Liver (tissue), 9 donors: Measurements from ENCODE around the gene OCSTAMP. TPM values are rescaled to one million over a fixed set of nuclear protein-coding genes. Genes with fewer than 3 reads are reported as not detected.

Experiments used
- DNase-seq: peaks from one replicate; pipeline ENCODE4 v3.0.0-alpha.2; 2017; ENCODE audit warnings: low spot score
- H3K27ac ChIP-seq, 2 donors: one replicate each; pipeline ENCODE4 v1.7.0; 2013; ENCODE audit warnings: inconsistent platforms in 2 of 2, low read length in 2 of 2, control low read depth in 1 of 2, low read depth in 1 of 2, mild to moderate bottlenecking in 1 of 2
- H3K27me3 ChIP-seq, 4 donors: one replicate each; pipeline versions ENCODE4 v1.6.1 to v1.7.0; 2013; ENCODE audit warnings: low read length in 3 of 4, inconsistent platforms in 1 of 4, mild to moderate bottlenecking in 1 of 4, moderate library complexity in 1 of 4; ENCODE audit not compliant: control insufficient read depth in 4 of 4, insufficient read depth in 4 of 4
- H3K36me3 ChIP-seq, 4 donors: one replicate each; pipeline versions ENCODE4 v1.6.1 to v1.7.0; 2013; ENCODE audit warnings: low read length in 3 of 4, mild to moderate bottlenecking in 3 of 4, low read depth in 1 of 4, moderate library complexity in 1 of 4; ENCODE audit not compliant: control insufficient read depth in 4 of 4, insufficient read depth in 3 of 4
- H3K4me1 ChIP-seq, 4 donors: one replicate each; pipeline versions ENCODE4 v1.6.1 to v1.7.0; 2013; ENCODE audit warnings: low read length in 3 of 4, mild to moderate bottlenecking in 3 of 4, moderate library complexity in 1 of 4; ENCODE audit not compliant: control insufficient read depth in 4 of 4, insufficient read depth in 4 of 4
- H3K4me3 ChIP-seq, 3 donors: one replicate each; pipeline versions ENCODE4 v1.6.1 to v1.7.0; 2013; ENCODE audit warnings: low read length in 3 of 3, control low read depth in 1 of 3, low read depth in 1 of 3, mild to moderate bottlenecking in 1 of 3
- H3K9ac ChIP-seq, 2 donors: one replicate each; pipeline ENCODE4 v1.7.0; 2013; ENCODE audit warnings: low read length in 2 of 2, mild to moderate bottlenecking in 2 of 2, moderate library complexity in 2 of 2, control low read depth in 1 of 2, low read depth in 1 of 2
- H3K9me3 ChIP-seq, 4 donors: one replicate each; pipeline versions ENCODE4 v1.6.1 to v1.7.0; 2013; ENCODE audit warnings: low read length in 3 of 4; ENCODE audit not compliant: control insufficient read depth in 4 of 4
- EGR1 ChIP-seq, 2 donors: IDR thresholded peaks; 2 replicates each; pipeline ENCODE4 v1.6.1; 2016 to 2018; ENCODE audit warnings: antibody characterized with exemption in 2 of 2, low read depth in 2 of 2
- FOXA1 ChIP-seq: IDR thresholded peaks from 2 replicates; pipeline ENCODE4 v1.6.1; 2016; ENCODE audit warnings: antibody characterized with exemption
- FOXA2 ChIP-seq: IDR thresholded peaks from 2 replicates; pipeline ENCODE4 v1.6.1; 2016; ENCODE audit warnings: antibody characterized with exemption
- GABPA ChIP-seq, 2 donors: IDR thresholded peaks in 1 of 2; conservative IDR thresholded peaks in 1 of 2; 2 replicates each; pipeline ENCODE4 v1.6.1; 2016; ENCODE audit warnings: antibody characterized with exemption in 2 of 2, mild to moderate bottlenecking in 1 of 2, moderate library complexity in 1 of 2
- HNF4A ChIP-seq, 2 donors: conservative IDR thresholded peaks; 2 replicates each; pipeline ENCODE4 v1.6.1; 2016; ENCODE audit warnings: antibody characterized with exemption in 2 of 2, mild to moderate bottlenecking in 2 of 2
- HNF4G ChIP-seq: IDR thresholded peaks from 2 replicates; pipeline ENCODE4 v1.6.1; 2016; ENCODE audit warnings: antibody characterized with exemption
- JUND ChIP-seq, 2 donors: IDR thresholded peaks; 2 replicates each; pipeline ENCODE4 v1.6.1; 2016; ENCODE audit warnings: antibody characterized with exemption in 2 of 2
- NR2F2 ChIP-seq: IDR thresholded peaks from 2 replicates; pipeline ENCODE4 v1.6.1; 2016; ENCODE audit warnings: antibody characterized with exemption
- RAD21 ChIP-seq, 2 donors: IDR thresholded peaks; 2 replicates each; pipeline ENCODE4 v1.6.1; 2016; ENCODE audit warnings: antibody characterized with exemption in 2 of 2, mild to moderate bottlenecking in 2 of 2
- RXRA ChIP-seq, 2 donors: IDR thresholded peaks; 2 replicates each; pipeline ENCODE4 v1.6.1; 2017 to 2018; ENCODE audit warnings: antibody characterized with exemption in 2 of 2, mild to moderate bottlenecking in 1 of 2
- SP1 ChIP-seq: IDR thresholded peaks from 2 replicates; pipeline ENCODE4 v1.6.1; 2018; ENCODE audit warnings: antibody characterized with exemption, mild to moderate bottlenecking
- TAF1 ChIP-seq: conservative IDR thresholded peaks from 2 replicates; pipeline ENCODE4 v1.6.1; 2016; ENCODE audit warnings: antibody characterized with exemption, mild to moderate bottlenecking
- YY1 ChIP-seq: IDR thresholded peaks from 2 replicates; pipeline ENCODE4 v1.6.1; 2016; ENCODE audit warnings: antibody characterized with exemption, mild to moderate bottlenecking
- ZBTB33 ChIP-seq: IDR thresholded peaks from 2 replicates; pipeline ENCODE4 v1.6.1; 2016; ENCODE audit warnings: antibody characterized with exemption
- WGBS: extraction: QIAGEN DNeasy Blood & Tissue Kit; methylation state at CpG from one replicate; pipeline ENCODE4 v1.1.7; 2013; 5-methylcytosine and 5-hydroxymethylcytosine counted together
- polyA plus RNA-seq, 2 donors: library from polyadenylated mRNA; stranded (reverse) in 1 of 2; unstranded in 1 of 2; fragments of 200-250 nt in 1 of 2; fragments of >200 nt in 1 of 2; fragmentation: Nextera tagmentation in 1 of 2; extraction: Ambion mirVana in 1 of 2; gene quantifications; one replicate each; pipeline versions ENCODE4 v1.2.1 to v1.2.3, GENCODE V29; 2013 to 2015
- total RNA-seq, 2 donors: library from RNA; depleted of rRNA; stranded (reverse); fragments of >200 nt; gene quantifications; one replicate each; pipeline ENCODE4 v1.2.3, GENCODE V29; 2014
- TF ChIP-seq, protein P1 (sequence below): IDR thresholded peaks from 2 replicates; pipeline ENCODE4 v1.6.1; 2016; ENCODE audit warnings: antibody characterized with exemption
- TF ChIP-seq, protein P2 (sequence below): IDR thresholded peaks from 2 replicates; pipeline ENCODE4 v1.6.1; 2016; ENCODE audit warnings: antibody characterized with exemption
- TF ChIP-seq, protein P3 (sequence below): fragments of 150-350 bp; IDR thresholded peaks from 2 replicates; pipeline ENCODE4 v1.5.1; 2017; ENCODE audit warnings: improper control_type of control experiment, low read depth, low read length; ENCODE audit not compliant: missing input control
- TF ChIP-seq, protein P4 (sequence below): IDR thresholded peaks from 2 replicates; pipeline ENCODE4 v1.6.1; 2016; ENCODE audit warnings: antibody characterized with exemption, mild to moderate bottlenecking
- donor health status: healthy.
- donor health status: healthy.
- donor health status: healthy.
- donor health status: healthy.
- donor health status: healthy.

OCSTAMP gene
- total and polyA plus RNA-seq, 4 donors = not detected

- TF ChIP-seq GABPA (IDR thresholded peaks at IDR 0.05 in 1 of 2, conservative IDR thresholded peaks at IDR 0.05 in 1 of 2) (no peak), TAF1 (no peak), EGR1 (IDR thresholded peaks at IDR 0.05; ENCODE audit: low read depth in 2 of 2) (no peak), SP1 (peak; percentile 25), YY1 (no peak), JUND (IDR thresholded peaks at IDR 0.05) (no peak), RXRA (IDR thresholded peaks at IDR 0.05) (peak in 1 of 2 donors; percentile 42), RAD21 (IDR thresholded peaks at IDR 0.05) (peak; percentile 38 to 58), ZBTB33 (no peak), NR2F2 (no peak), HNF4G (no peak), FOXA1 (no peak), FOXA2 (no peak), HNF4A (conservative IDR thresholded peaks at IDR 0.05) (peak; percentile 4 to 29)
- TF ChIP-seq, protein P1, sequence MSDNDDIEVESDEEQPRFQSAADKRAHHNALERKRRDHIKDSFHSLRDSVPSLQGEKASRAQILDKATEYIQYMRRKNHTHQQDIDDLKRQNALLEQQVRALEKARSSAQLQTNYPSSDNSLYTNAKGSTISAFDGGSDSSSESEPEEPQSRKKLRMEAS = no peak
- TF ChIP-seq, protein P2, sequence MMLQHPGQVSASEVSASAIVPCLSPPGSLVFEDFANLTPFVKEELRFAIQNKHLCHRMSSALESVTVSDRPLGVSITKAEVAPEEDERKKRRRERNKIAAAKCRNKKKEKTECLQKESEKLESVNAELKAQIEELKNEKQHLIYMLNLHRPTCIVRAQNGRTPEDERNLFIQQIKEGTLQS = no peak
- TF ChIP-seq, protein P3, sequence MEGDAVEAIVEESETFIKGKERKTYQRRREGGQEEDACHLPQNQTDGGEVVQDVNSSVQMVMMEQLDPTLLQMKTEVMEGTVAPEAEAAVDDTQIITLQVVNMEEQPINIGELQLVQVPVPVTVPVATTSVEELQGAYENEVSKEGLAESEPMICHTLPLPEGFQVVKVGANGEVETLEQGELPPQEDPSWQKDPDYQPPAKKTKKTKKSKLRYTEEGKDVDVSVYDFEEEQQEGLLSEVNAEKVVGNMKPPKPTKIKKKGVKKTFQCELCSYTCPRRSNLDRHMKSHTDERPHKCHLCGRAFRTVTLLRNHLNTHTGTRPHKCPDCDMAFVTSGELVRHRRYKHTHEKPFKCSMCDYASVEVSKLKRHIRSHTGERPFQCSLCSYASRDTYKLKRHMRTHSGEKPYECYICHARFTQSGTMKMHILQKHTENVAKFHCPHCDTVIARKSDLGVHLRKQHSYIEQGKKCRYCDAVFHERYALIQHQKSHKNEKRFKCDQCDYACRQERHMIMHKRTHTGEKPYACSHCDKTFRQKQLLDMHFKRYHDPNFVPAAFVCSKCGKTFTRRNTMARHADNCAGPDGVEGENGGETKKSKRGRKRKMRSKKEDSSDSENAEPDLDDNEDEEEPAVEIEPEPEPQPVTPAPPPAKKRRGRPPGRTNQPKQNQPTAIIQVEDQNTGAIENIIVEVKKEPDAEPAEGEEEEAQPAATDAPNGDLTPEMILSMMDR = no peak
- TF ChIP-seq, protein P4, sequence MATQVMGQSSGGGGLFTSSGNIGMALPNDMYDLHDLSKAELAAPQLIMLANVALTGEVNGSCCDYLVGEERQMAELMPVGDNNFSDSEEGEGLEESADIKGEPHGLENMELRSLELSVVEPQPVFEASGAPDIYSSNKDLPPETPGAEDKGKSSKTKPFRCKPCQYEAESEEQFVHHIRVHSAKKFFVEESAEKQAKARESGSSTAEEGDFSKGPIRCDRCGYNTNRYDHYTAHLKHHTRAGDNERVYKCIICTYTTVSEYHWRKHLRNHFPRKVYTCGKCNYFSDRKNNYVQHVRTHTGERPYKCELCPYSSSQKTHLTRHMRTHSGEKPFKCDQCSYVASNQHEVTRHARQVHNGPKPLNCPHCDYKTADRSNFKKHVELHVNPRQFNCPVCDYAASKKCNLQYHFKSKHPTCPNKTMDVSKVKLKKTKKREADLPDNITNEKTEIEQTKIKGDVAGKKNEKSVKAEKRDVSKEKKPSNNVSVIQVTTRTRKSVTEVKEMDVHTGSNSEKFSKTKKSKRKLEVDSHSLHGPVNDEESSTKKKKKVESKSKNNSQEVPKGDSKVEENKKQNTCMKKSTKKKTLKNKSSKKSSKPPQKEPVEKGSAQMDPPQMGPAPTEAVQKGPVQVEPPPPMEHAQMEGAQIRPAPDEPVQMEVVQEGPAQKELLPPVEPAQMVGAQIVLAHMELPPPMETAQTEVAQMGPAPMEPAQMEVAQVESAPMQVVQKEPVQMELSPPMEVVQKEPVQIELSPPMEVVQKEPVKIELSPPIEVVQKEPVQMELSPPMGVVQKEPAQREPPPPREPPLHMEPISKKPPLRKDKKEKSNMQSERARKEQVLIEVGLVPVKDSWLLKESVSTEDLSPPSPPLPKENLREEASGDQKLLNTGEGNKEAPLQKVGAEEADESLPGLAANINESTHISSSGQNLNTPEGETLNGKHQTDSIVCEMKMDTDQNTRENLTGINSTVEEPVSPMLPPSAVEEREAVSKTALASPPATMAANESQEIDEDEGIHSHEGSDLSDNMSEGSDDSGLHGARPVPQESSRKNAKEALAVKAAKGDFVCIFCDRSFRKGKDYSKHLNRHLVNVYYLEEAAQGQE = no peak
- H3K4me1 ChIP-seq = peaks cover 0 to 7% (median 5%) of the 10 kb centered on the region in 4 donors
- no peaks in the 10 kb centered on the region for H3K36me3 ChIP-seq
- H3K9ac ChIP-seq = no peak overlapping the region
- H3K4me3 ChIP-seq = no peak overlapping the region
- peak; percentile 82 for DNase-seq
- no peaks in the 10 kb centered on the region for H3K27me3 ChIP-seq
- H3K27ac ChIP-seq = no peak overlapping the region
- 19% methylated on average over 10 of the region's 10 CpGs for WGBS
- no peaks in the 10 kb centered on the region for H3K9me3 ChIP-seq
These were observed 18.2 kb upstream of the OCSTAMP start for GRCh38 chr20:46568570-46569129.
